ENCODE measurements around the gene PPARA.

GRCh38 chr22:46162285-46162684, 12.0 kb downstream of the PPARA start:
- TF ChIP-seq USF2 (IDR thresholded peaks at IDR 0.05; ENCODE audit: low read depth, low read length) (no peak), CTCF (conservative IDR thresholded peaks at IDR 0.05; ENCODE audit: low read depth, low read length) (no peak)

Measured in IMR-90 (cell line).